Adrenal gland (tissue), 12 donors: Measurements from ENCODE around the gene ACOT12. TPM values are rescaled to one million over a fixed set of nuclear protein-coding genes. Genes with fewer than 3 reads are reported as not detected.

ENCODE experiments used
- DNase-seq, 7 donors: peaks; one replicate each; pipeline ENCODE4 v3.0.0-alpha.2; 2019 to 2020
- H3K27ac ChIP-seq, 5 donors: fragments of 200-600 bp; sonication (generic) in 4 of 5; 1 replicate in 3 of 5; 2 replicates in 2 of 5; pipeline versions ENCODE4 v1.5.1 to v1.8.0; 2016 to 2020; ENCODE audit warnings: mild to moderate bottlenecking in 1 of 5
- H3K27me3 ChIP-seq: fragments of 200-600 bp; 2 replicates; pipeline ENCODE4 v1.8.0; 2021
- H3K36me3 ChIP-seq, 2 donors: fragments of 200-600 bp; replicated peaks in 1 of 2; 1 replicate in 1 of 2; 2 replicates in 1 of 2; pipeline versions ENCODE4 v1.5.1 to v1.8.0; 2018 to 2022
- H3K4me1 ChIP-seq, 2 donors: fragments of 200-600 bp; replicated peaks in 1 of 2; 1 replicate in 1 of 2; 2 replicates in 1 of 2; pipeline versions ENCODE4 v1.5.1 to v1.8.0; 2018 to 2021
- H3K4me3 ChIP-seq, 4 donors: fragments of 200-600 bp; sonication (generic) in 3 of 4; one replicate each; pipeline ENCODE4 v1.5.1; 2016 to 2018
- H3K9me3 ChIP-seq, 3 donors: fragments of 200-600 bp; sonication (generic) in 1 of 3; replicated peaks in 1 of 3; 1 replicate in 2 of 3; 2 replicates in 1 of 3; pipeline versions ENCODE4 v1.5.1 to v1.8.0; 2016 to 2021
- CTCF ChIP-seq, 6 experiments: fragments of 450-650 bp in 4 of 6; fragments of 200-600 bp in 2 of 6; sonication (generic) in 1 of 6; IDR thresholded peaks; 1 replicate in 5 of 6; 2 replicates in 1 of 6; pipeline versions ENCODE4 v1.5.1 to v1.8.0; 2016 to 2021; ENCODE audit warnings: antibody characterized with exemption in 6 of 6, mild to moderate bottlenecking in 2 of 6, moderate library complexity in 1 of 6
- POLR2A ChIP-seq, 2 donors: fragments of 450-650 bp; IDR thresholded peaks; one replicate each; pipeline ENCODE4 v1.6.1; 2017; ENCODE audit warnings: antibody characterized with exemption in 2 of 2, mild to moderate bottlenecking in 2 of 2, moderate library complexity in 1 of 2
- WGBS, 4 donors: extraction: QIAGEN DNeasy Blood & Tissue Kit in 2 of 4; methylation state at CpG; one replicate each; pipeline versions ENCODE4 v1.1.5 to v1.1.7; 2013 to 2017; 5-methylcytosine and 5-hydroxymethylcytosine counted together
- intact Hi-C, 2 donors: fragments of 100-400 bp; cut with DNase I; formaldehyde crosslinking; loops; one replicate each; pipeline versions ENCODE4 v1.14.1 to v1.15.0; 2022 to 2023
- polyA plus RNA-seq, 3 donors: library from polyadenylated mRNA; stranded (reverse); fragments of 200-250 nt in 2 of 3; fragments of 350-450 nt in 1 of 3; fragmentation: Illumina TruSeq in 1 of 3; extraction: RNeasy Lipid Tissue Mini Kit (QIAGEN cat#74804) in 1 of 3; gene quantifications; one replicate each; pipeline ENCODE4 v1.2.3, GENCODE V29; 2013 to 2014
- total RNA-seq, 9 donors: library from RNA; depleted of rRNA in 4 of 9; stranded (reverse); fragments of >200 nt in 4 of 9; fragments of 120-200 nt in 1 of 9; fragmentation: NEBNext Ultra II Directional in 1 of 9; extraction: Animal tissue kit (Norgen Biotek cat#: 25700) in 1 of 9; gene quantifications; one replicate each; pipeline versions ENCODE4 v1.1.0 to v1.2.4, GENCODE V29; 2013 to 2023
- donor health status: healthy with polysubstance abuse.
- donor health status: Bipolar disorder and iron deficiency.
- donor health status: DM: yes; HTN: yes; CAD: no.
- donor health status: DM: no; HTN: no; CAD: no.
- donor health status: DM: no; HTN: no; CAD: no.
- donor health status: DM: yes; HTN: yes; CAD: no.

ACOT12 gene
- total and polyA plus RNA-seq, 12 donors: not detected

- Histone ChIP-seq H3K27me3 (no peaks in the 10 kb centered on the region), H3K36me3 (no peaks in the 10 kb centered on the region), H3K27ac (no peak overlapping the region), H3K4me3 (no peak overlapping the region), H3K9me3 (no peaks in the 10 kb centered on the region), H3K4me1 (peaks cover 6 to 9% of the 10 kb centered on the region in 2 donors)
- TF ChIP-seq CTCF (IDR thresholded peaks at IDR 0.05) (no peak), POLR2A (IDR thresholded peaks at IDR 0.05) (no peak)
- DNase-seq: no peak
- WGBS, 4 donors: 61 to 75% (median 71%) methylated on average over 3 to 4 of the region's 4 CpGs
- intact Hi-C loops: no loop called here
These were observed 4.8 kb upstream of the ACOT12 start for GRCh38 chr5:81398741-81399140.

- H3K4me3 ChIP-seq: no peak overlapping the region
- intact Hi-C loops: no loop called here
- 0 to 12% (median 6%) methylated on average over 2 to 3 of the region's 3 CpGs for WGBS, 4 donors
- H3K4me1 ChIP-seq: peaks cover 11 to 13% of the 10 kb centered on the region in 2 donors
- H3K9me3 ChIP-seq: no peaks in the 10 kb centered on the region
- H3K36me3 ChIP-seq: no peaks in the 10 kb centered on the region
- DNase-seq: peak; percentile 18 to 66 (median 43)
- no peak overlapping the region for H3K27ac ChIP-seq
- no peak for TF ChIP-seq CTCF (IDR thresholded peaks at IDR 0.05)
- H3K27me3 ChIP-seq: peaks cover 6% of the 10 kb centered on the region
These were observed 3.2 kb upstream of the ACOT12 start for GRCh38 chr5:81397176-81397575.

- Histone ChIP-seq H3K4me1 (peaks cover 11 to 13% of the 10 kb centered on the region in 2 donors), H3K36me3 (no peaks in the 10 kb centered on the region), H3K27me3 (peaks cover 19% of the 10 kb centered on the region), H3K27ac (no peak overlapping the region), H3K9me3 (no peaks in the 10 kb centered on the region), H3K4me3 (no peak overlapping the region)
- DNase-seq: no peak
- TF ChIP-seq POLR2A (IDR thresholded peaks at IDR 0.05): no peak
- no peak for TF ChIP-seq CTCF (IDR thresholded peaks at IDR 0.05)
- 60 to 75% (median 67%) methylated on average over 3 of the region's 3 CpGs for WGBS, 4 donors
- intact Hi-C loops: no loop called here
These were observed 1.3 kb upstream of the ACOT12 start for GRCh38 chr5:81395262-81395661.

GRCh38 chr5:81393430-81393782 lies 528 bp downstream of the ACOT12 start:
- DNase-seq: no peak
- Histone ChIP-seq H3K4me3 (peak overlapping the region in 1 of 4 donors; percentile 55), H3K4me1 (peaks cover 11 to 13% of the 10 kb centered on the region in 2 donors), H3K27ac (no peak overlapping the region), H3K27me3 (peaks cover 24% of the 10 kb centered on the region), H3K36me3 (no peaks in the 10 kb centered on the region), H3K9me3 (no peaks in the 10 kb centered on the region)
- WGBS, 4 donors: 10 to 33% (median 25%) methylated on average over 10 of the region's 10 CpGs
- TF ChIP-seq CTCF (IDR thresholded peaks at IDR 0.05) (no peak), POLR2A (IDR thresholded peaks at IDR 0.05) (no peak)
- intact Hi-C loops: no loop called here
